Left lung (tissue), 10 donors: ENCODE results near the gene ESPN. TPM values are rescaled to one million over a fixed set of nuclear protein-coding genes. Genes with fewer than 3 reads are reported as not detected.
A peak's percentile ranks its signal among the peaks of the same experiment; 100 is the strongest.

ENCODE experiments used
- ATAC-seq: fragments of 200-7000 bp; cut with Tn5 transposase; one replicate; pipeline ENCODE4 v1.9.1; 2020; ENCODE audit warnings: moderate library complexity
- DNase-seq, 4 donors: peaks; one replicate each; pipeline ENCODE4 v3.0.0-alpha.2; 2013 to 2020
- H3K27ac ChIP-seq, 2 donors: fragments of 200-600 bp; sonication (generic) in 1 of 2; one replicate each; pipeline versions ENCODE4 v1.5.0 to v1.8.0; 2020 to 2021
- H3K27me3 ChIP-seq, 2 donors: fragments of 200-600 bp; sonication (generic) in 1 of 2; one replicate each; pipeline versions ENCODE4 v1.5.0 to v1.8.0; 2020 to 2021
- H3K36me3 ChIP-seq, 2 donors: fragments of 200-600 bp; sonication (generic) in 1 of 2; one replicate each; pipeline versions ENCODE4 v1.5.0 to v1.8.0; 2020 to 2021
- H3K4me1 ChIP-seq, 2 donors: fragments of 200-600 bp; one replicate each; pipeline ENCODE4 v1.8.0; 2021
- H3K4me3 ChIP-seq, 2 donors: fragments of 200-600 bp; sonication (generic) in 1 of 2; one replicate each; pipeline versions ENCODE4 v1.5.0 to v1.8.0; 2020 to 2021; ENCODE audit warnings: mild to moderate bottlenecking in 1 of 2
- H3K9me3 ChIP-seq, 2 donors: fragments of 200-600 bp; sonication (generic) in 1 of 2; one replicate each; pipeline versions ENCODE4 v1.5.0 to v1.8.0; 2020 to 2021
- CTCF ChIP-seq, 2 donors: fragments of 200-600 bp; sonication (generic) in 1 of 2; IDR thresholded peaks; one replicate each; pipeline versions ENCODE4 v1.5.0 to v1.8.0; 2021; ENCODE audit warnings: antibody characterized with exemption in 2 of 2
- intact Hi-C, 2 donors: fragments of 100-400 bp; cut with DNase I; formaldehyde crosslinking; loops; one replicate each; pipeline versions ENCODE4 v1.11.2 to v1.14.2; 2022
- polyA plus RNA-seq, 6 donors: library from polyadenylated mRNA; unstranded; fragments of 120-200 nt; gene quantifications; one replicate each; pipeline ENCODE4 v1.2.1, GENCODE V29; 2013; ENCODE audit not compliant: insufficient read length in 6 of 6
- total RNA-seq, 2 donors: library from RNA; stranded (reverse); fragmentation: NEBNext Ultra II Directional; extraction: Animal tissue kit (Norgen Biotek cat#: 25700); gene quantifications; one replicate each; pipeline ENCODE4 v1.2.1, GENCODE V29; 2021
- donor health status: DM: no; HTN: yes; CAD: no.
- donor health status: DM: no; HTN: no; CAD: no.

ESPN gene
- total and polyA plus RNA-seq, 8 donors = 1.2 to 3.7 (median 2.2) TPM

GRCh38 chr1:6419804-6420453 is 4.6 kb upstream of the ESPN start, which contains the start of gene HES2:
Gene HES2, minus strand, starts transcription at chr1:6419919. Its CDS starts 99 bp downstream, at chr1:6419820.
- H3K4me3 ChIP-seq = peak within 1 kb of the TSS; percentile 28 to 37
- intact Hi-C loops = loop anchor here in 1 of 2 donors (10.0 kb wide), 1 partner anchor 165 kb away; no protein-coding TSS in a partner anchor
- ATAC-seq (peak; percentile 79), DNase-seq (peak in 2 of 4 donors; percentile 47 to 78)
- no peak for TF ChIP-seq CTCF (IDR thresholded peaks at IDR 0.05)
- H3K4me1 ChIP-seq = peaks cover 20 to 42% of the 10 kb centered on the region in 2 donors
- H3K36me3 ChIP-seq = no peaks in the 10 kb centered on the region
- H3K27me3 ChIP-seq = peaks cover 70 to 100% of the 10 kb centered on the region in 2 donors
- H3K27ac ChIP-seq = no peak within 1 kb of the TSS
- H3K9me3 ChIP-seq = no peaks in the 10 kb centered on the region

GRCh38 chr1:6420454-6421042 is 4.0 kb upstream of the ESPN start:
- H3K36me3 ChIP-seq = no peaks in the 10 kb centered on the region
- no peak overlapping the region for H3K27ac ChIP-seq
- peak in 1 of 4 donors; percentile 77 for DNase-seq
- intact Hi-C loops = no loop called here
- H3K4me3 ChIP-seq = peak overlapping the region; percentile 28 to 37
- peaks cover 76 to 100% of the 10 kb centered on the region in 2 donors for H3K27me3 ChIP-seq
- TF ChIP-seq CTCF (IDR thresholded peaks at IDR 0.05) = no peak
- ATAC-seq = peak; percentile 11
- H3K9me3 ChIP-seq = no peaks in the 10 kb centered on the region
- H3K4me1 ChIP-seq = peaks cover 24 to 46% of the 10 kb centered on the region in 2 donors

- Histone ChIP-seq H3K4me3 (no peak overlapping the region), H3K27ac (no peak overlapping the region), H3K27me3 (peaks cover 76 to 100% of the 10 kb centered on the region in 2 donors), H3K4me1 (peaks cover 24 to 46% of the 10 kb centered on the region in 2 donors), H3K9me3 (no peaks in the 10 kb centered on the region), H3K36me3 (no peaks in the 10 kb centered on the region)
- DNase-seq (no peak), ATAC-seq (no peak)
- intact Hi-C loops = no loop called here
- no peak for TF ChIP-seq CTCF (IDR thresholded peaks at IDR 0.05)
These were observed 3.3 kb upstream of the ESPN start for GRCh38 chr1:6421266-6421665.

DNA sequence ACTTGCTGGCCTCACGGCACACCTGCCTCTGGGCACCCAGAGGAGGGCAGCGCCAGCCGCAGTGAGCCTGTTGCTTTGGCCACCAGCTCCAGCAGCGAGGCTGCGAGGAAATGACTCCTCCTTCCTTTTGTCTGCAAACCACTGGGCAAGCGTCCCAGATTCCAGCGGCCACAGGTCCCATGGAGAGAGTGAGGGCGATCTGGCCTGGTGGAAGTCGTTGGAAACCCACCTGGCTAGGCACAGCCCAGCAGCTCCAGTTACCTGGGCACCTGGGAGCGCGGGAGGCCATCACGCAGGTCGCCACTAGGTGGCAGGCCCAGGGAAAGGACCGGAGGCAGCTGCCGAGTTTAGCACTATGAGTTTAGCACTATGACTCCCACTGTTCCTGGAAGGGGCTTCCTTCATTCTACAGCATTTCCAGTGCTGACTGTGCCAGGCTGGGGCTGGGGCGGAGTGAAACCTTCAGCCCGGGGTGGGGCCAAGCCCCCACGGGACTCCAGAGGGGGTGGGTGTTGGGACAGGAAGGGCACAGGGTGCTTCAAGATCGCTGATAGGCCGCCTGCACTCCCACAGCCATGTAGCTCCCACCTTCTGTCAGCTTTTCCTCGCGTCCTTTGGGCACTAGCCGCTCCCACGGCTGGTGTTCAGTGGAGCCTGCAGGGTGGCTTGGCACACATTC is 1.1 kb upstream of the ESPN start:
- Histone ChIP-seq H3K27me3 (peaks cover 59 to 100% of the 10 kb centered on the region in 2 donors), H3K27ac (no peak overlapping the region), H3K4me3 (no peak overlapping the region), H3K4me1 (peaks cover 24 to 46% of the 10 kb centered on the region in 2 donors), H3K36me3 (no peaks in the 10 kb centered on the region), H3K9me3 (no peaks in the 10 kb centered on the region)
- TF ChIP-seq CTCF (IDR thresholded peaks at IDR 0.05) = peak; percentile 57 to 74
- ATAC-seq = peak; percentile 76
- DNase-seq = peak in 2 of 4 donors; percentile 49 to 85
- intact Hi-C loops = no loop called here
